K562 (cell line): Measurements from ENCODE around the gene USB1. TPM values are rescaled to one million over a fixed set of nuclear protein-coding genes. Genes with fewer than 3 reads are reported as not detected.

Source experiments
- BHLHE40 ChIP-seq: IDR thresholded peaks from 2 replicates; pipeline ENCODE4 v1.6.1; 2011; ENCODE audit warnings: low read length, improper control_type of control experiment
- CREBBP ChIP-seq: IDR thresholded peaks from one replicate; pipeline ENCODE4 v1.6.1; 2012; ENCODE audit warnings: low read depth, mild to moderate bottlenecking, control low read depth, inconsistent platforms, low read length
- CSDE1 ChIP-seq, 2 experiments: fragments of 450-650 bp; IDR thresholded peaks; 2 replicates each; pipeline ENCODE4 v1.6.1; 2016; ENCODE audit warnings: mild to moderate bottlenecking in 1 of 2
- ESRRB ChIP-seq: fragments of 250-450 bp; sonication (Bioruptor Pico); IDR thresholded peaks from 2 replicates; pipeline ENCODE4 v1.5.0; 2020; ENCODE audit warnings: mild to moderate bottlenecking, moderate library complexity, borderline replicate concordance
- HBP1 ChIP-seq: fragments of 450-650 bp; formaldehyde crosslinking; IDR thresholded peaks from 2 replicates; pipeline ENCODE4 v1.4.0; 2022; ENCODE audit warnings: missing genetic modification characterization
- HDAC1 ChIP-seq, 2 experiments: fragments of 450-650 bp; IDR thresholded peaks; 2 replicates each; pipeline ENCODE4 v1.6.1; 2016 to 2017; ENCODE audit warnings: inconsistent platforms in 1 of 2, mild to moderate bottlenecking in 1 of 2, moderate library complexity in 1 of 2
- HNRNPLL ChIP-seq: fragments of 200-400 bp; formaldehyde crosslinking; IDR thresholded peaks from 2 replicates; pipeline ENCODE4 v1.6.1; 2017; ENCODE audit warnings: low read length, low read depth, mild to moderate bottlenecking; ENCODE audit not compliant: poor library complexity, severe bottlenecking
- ILF3 ChIP-seq: fragments of 450-650 bp; IDR thresholded peaks from 2 replicates; pipeline ENCODE4 v1.6.1; 2018; ENCODE audit warnings: antibody characterized with exemption, mild to moderate bottlenecking, moderate library complexity, borderline replicate concordance
- MIER1 ChIP-seq: fragments of 450-650 bp; IDR thresholded peaks from 2 replicates; pipeline ENCODE4 v1.6.1; 2016; ENCODE audit warnings: antibody characterized with exemption, mild to moderate bottlenecking, low read depth
- MTA1 ChIP-seq: fragments of 450-650 bp; IDR thresholded peaks from 2 replicates; pipeline ENCODE4 v1.6.1; 2017; ENCODE audit warnings: borderline replicate concordance
- MTF1 ChIP-seq: fragments of 250-450 bp; sonication (Bioruptor Pico); IDR thresholded peaks from 2 replicates; pipeline ENCODE4 v1.9.0; 2021; ENCODE audit warnings: moderate library complexity, mild to moderate bottlenecking, inconsistent platforms, borderline replicate concordance
- MYNN ChIP-seq, 2 experiments: sonication (generic); formaldehyde crosslinking in 1 of 2; IDR thresholded peaks; 2 replicates each; pipeline versions ENCODE4 v1.5.0 to v1.6.1; 2016 to 2020; ENCODE audit warnings: antibody characterized with exemption in 1 of 2, missing genetic modification reagents in 1 of 2
- NCOR1 ChIP-seq: fragments of 450-650 bp; IDR thresholded peaks from 2 replicates; pipeline ENCODE4 v1.6.1; 2016; ENCODE audit warnings: mild to moderate bottlenecking, moderate library complexity
- NFE2 ChIP-seq: IDR thresholded peaks from 2 replicates; pipeline ENCODE4 v1.6.1; 2014; ENCODE audit warnings: antibody characterized with exemption, low read depth
- PHB ChIP-seq: fragments of 250-450 bp; sonication (Bioruptor Pico); IDR thresholded peaks from 2 replicates; pipeline ENCODE4 v1.5.0; 2021
- WHSC1 ChIP-seq: IDR thresholded peaks from one replicate; pipeline ENCODE4 v1.6.1; 2012; ENCODE audit warnings: low read length, control low read depth, inconsistent platforms
- YBX1 ChIP-seq: fragments of 450-650 bp; IDR thresholded peaks from 2 replicates; pipeline ENCODE4 v1.7.1; 2016; ENCODE audit warnings: mild to moderate bottlenecking
- ZC3H8 ChIP-seq: fragments of 450-650 bp; IDR thresholded peaks from 2 replicates; pipeline ENCODE4 v1.6.1; 2017
- ZNF232 ChIP-seq: sonication (generic); formaldehyde crosslinking; IDR thresholded peaks from 2 replicates; pipeline ENCODE4 v1.8.0; 2022; ENCODE audit warnings: mild to moderate bottlenecking, missing genetic modification reagents
- ZNF41 ChIP-seq: fragments of 250-450 bp; sonication (Bioruptor Pico); conservative IDR thresholded peaks from 2 replicates; pipeline ENCODE4 v1.4.0; 2020; ENCODE audit warnings: mild to moderate bottlenecking
- ZNF766 ChIP-seq: fragments of 200-800 bp; sonication (Bioruptor generic); conservative IDR thresholded peaks from 2 replicates; pipeline ENCODE4 v1.6.1; 2016; ENCODE audit warnings: missing genetic modification characterization, missing compliant biosample characterization
- ZNF780A ChIP-seq: fragments of 250-450 bp; sonication (Bioruptor Pico); IDR thresholded peaks from 2 replicates; pipeline ENCODE4 v1.5.0; 2021; ENCODE audit warnings: mild to moderate bottlenecking
- polyA plus RNA-seq, 8 experiments: library from polyadenylated mRNA; depleted of rRNA in 4 of 8; stranded (reverse) in 5 of 8; unstranded in 3 of 8; fragments of >200 nt; fragmentation: Nextera tagmentation in 2 of 8; fragmentation: Illumina TruSeq in 1 of 8; extraction: Ambion mirVana in 2 of 8; extraction: Trizol in 1 of 8; gene quantifications; 2 replicates each; pipeline versions ENCODE4 v1.2.1 to v1.2.3, GENCODE V29; 2011 to 2014; ENCODE audit warnings: inconsistent platforms in 1 of 8, missing spikeins in 1 of 8
- total RNA-seq, 7 experiments: library from RNA; depleted of rRNA in 6 of 7; stranded (reverse); fragments of >200 nt in 6 of 7; fragmentation: Illumina TruSeq in 2 of 7; extraction: Trizol in 2 of 7; gene quantifications; 2 replicates each; pipeline versions ENCODE4 v1.2.1 to v1.2.3, GENCODE V29; 2011 to 2021; ENCODE audit warnings: low replicate concordance in 1 of 7
- TF ChIP-seq, protein P1 (sequence below): IDR thresholded peaks from 2 replicates; pipeline ENCODE4 v1.6.1; 2016; ENCODE audit warnings: missing genetic modification characterization, missing compliant biosample characterization
- TF ChIP-seq, protein P2 (sequence below): fragments of 450-650 bp; IDR thresholded peaks from 2 replicates; pipeline ENCODE4 v1.6.1; 2016; ENCODE audit warnings: borderline replicate concordance
- TF ChIP-seq, protein P3 (sequence below): sonication (generic); formaldehyde crosslinking; IDR thresholded peaks from 2 replicates; pipeline ENCODE4 v1.4.0; 2020; ENCODE audit warnings: mild to moderate bottlenecking, missing genetic modification reagents

Gene USB1
- total and polyA plus RNA-seq, 9 of the 15 experiments (the other 6 are each of a cell fraction or from before 2014, with no cell fraction given) = 11.6 to 73.6 (median 19.4) TPM

- TF ChIP-seq MTF1 (CRISPR knock-in tag) = no peak
- TF ChIP-seq CREBBP = no peak
- no peak for TF ChIP-seq ZNF232 (CRISPR knock-in tag)
- TF ChIP-seq, protein P1, sequence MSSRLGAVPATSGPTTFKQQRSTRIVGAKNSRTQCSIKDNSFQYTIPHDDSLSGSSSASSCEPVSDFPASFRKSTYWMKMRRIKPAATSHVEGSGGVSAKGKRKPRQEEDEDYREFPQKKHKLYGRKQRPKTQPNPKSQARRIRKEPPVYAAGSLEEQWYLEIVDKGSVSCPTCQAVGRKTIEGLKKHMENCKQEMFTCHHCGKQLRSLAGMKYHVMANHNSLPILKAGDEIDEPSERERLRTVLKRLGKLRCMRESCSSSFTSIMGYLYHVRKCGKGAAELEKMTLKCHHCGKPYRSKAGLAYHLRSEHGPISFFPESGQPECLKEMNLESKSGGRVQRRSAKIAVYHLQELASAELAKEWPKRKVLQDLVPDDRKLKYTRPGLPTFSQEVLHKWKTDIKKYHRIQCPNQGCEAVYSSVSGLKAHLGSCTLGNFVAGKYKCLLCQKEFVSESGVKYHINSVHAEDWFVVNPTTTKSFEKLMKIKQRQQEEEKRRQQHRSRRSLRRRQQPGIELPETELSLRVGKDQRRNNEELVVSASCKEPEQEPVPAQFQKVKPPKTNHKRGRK = no peak
- TF ChIP-seq, protein P2, sequence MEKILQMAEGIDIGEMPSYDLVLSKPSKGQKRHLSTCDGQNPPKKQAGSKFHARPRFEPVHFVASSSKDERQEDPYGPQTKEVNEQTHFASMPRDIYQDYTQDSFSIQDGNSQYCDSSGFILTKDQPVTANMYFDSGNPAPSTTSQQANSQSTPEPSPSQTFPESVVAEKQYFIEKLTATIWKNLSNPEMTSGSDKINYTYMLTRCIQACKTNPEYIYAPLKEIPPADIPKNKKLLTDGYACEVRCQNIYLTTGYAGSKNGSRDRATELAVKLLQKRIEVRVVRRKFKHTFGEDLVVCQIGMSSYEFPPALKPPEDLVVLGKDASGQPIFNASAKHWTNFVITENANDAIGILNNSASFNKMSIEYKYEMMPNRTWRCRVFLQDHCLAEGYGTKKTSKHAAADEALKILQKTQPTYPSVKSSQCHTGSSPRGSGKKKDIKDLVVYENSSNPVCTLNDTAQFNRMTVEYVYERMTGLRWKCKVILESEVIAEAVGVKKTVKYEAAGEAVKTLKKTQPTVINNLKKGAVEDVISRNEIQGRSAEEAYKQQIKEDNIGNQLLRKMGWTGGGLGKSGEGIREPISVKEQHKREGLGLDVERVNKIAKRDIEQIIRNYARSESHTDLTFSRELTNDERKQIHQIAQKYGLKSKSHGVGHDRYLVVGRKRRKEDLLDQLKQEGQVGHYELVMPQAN = no peak
- no peak for TF ChIP-seq ZC3H8
- peak; percentile 92 for TF ChIP-seq NCOR1
- TF ChIP-seq MYNN (IDR thresholded peaks at IDR 0.05) = peak; percentile 67
- TF ChIP-seq MYNN (CRISPR knock-in tag; IDR thresholded peaks at IDR 0.05) = no peak
- TF ChIP-seq MTA1 = peak; percentile 83; the same call in 1 of the 2 replicates
- TF ChIP-seq CSDE1 (IDR thresholded peaks at IDR 0.05) = no peak
- TF ChIP-seq HNRNPLL = no peak
- TF ChIP-seq WHSC1 = no peak
- peak; percentile 48; the same call in 1 of the 2 replicates for TF ChIP-seq BHLHE40
- no peak for TF ChIP-seq ZNF780A (CRISPR knock-in tag)
- peak in 1 of 2 experiments; percentile 88; a peak in 2 of 4 replicates for TF ChIP-seq HDAC1 (IDR thresholded peaks at IDR 0.05)
- TF ChIP-seq ZNF41 (CRISPR knock-in tag) = no peak
- TF ChIP-seq ESRRB (CRISPR knock-in tag) = no peak
- TF ChIP-seq, protein P3, sequence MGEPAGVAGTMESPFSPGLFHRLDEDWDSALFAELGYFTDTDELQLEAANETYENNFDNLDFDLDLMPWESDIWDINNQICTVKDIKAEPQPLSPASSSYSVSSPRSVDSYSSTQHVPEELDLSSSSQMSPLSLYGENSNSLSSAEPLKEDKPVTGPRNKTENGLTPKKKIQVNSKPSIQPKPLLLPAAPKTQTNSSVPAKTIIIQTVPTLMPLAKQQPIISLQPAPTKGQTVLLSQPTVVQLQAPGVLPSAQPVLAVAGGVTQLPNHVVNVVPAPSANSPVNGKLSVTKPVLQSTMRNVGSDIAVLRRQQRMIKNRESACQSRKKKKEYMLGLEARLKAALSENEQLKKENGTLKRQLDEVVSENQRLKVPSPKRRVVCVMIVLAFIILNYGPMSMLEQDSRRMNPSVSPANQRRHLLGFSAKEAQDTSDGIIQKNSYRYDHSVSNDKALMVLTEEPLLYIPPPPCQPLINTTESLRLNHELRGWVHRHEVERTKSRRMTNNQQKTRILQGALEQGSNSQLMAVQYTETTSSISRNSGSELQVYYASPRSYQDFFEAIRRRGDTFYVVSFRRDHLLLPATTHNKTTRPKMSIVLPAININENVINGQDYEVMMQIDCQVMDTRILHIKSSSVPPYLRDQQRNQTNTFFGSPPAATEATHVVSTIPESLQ (CRISPR knock-in tag) = no peak
- TF ChIP-seq MIER1 = no peak
- no peak for TF ChIP-seq YBX1
- no peak for TF ChIP-seq PHB (CRISPR knock-in tag)
- TF ChIP-seq ILF3 = no peak
- TF ChIP-seq NFE2 = peak; percentile 72
- no peak for TF ChIP-seq HBP1 (CRISPR knock-in tag)
- TF ChIP-seq ZNF766 (CRISPR knock-in tag) = no peak
These were observed 24.8 kb upstream of the USB1 start (continued) for GRCh38 chr16:57976331-57976796.
